Measurements from ENCODE around the gene RPL3. TPM values are rescaled to one million over a fixed set of nuclear protein-coding genes. Genes with fewer than 3 reads are reported as not detected.

Gene RPL3
- total RNA-seq, 2 donors from 2014 or later: 2,218 to 2,701 TPM

GRCh38 chr22:39283322-39284141 is 35.9 kb downstream of the RPL3 start:
- Histone ChIP-seq H3K9ac (ENCODE audit: extremely low read depth, low read length, poor library complexity, severe bottlenecking) (no peak overlapping the region), H3K27me3 (ENCODE audit: control insufficient read depth, insufficient read depth, low read length, poor library complexity, severe bottlenecking) (no peaks in the 10 kb centered on the region), H3K4me1 (ENCODE audit: control insufficient read depth, insufficient read depth, low read length) (no peaks in the 10 kb centered on the region), H3K4me3 (ENCODE audit: low read length) (no peak overlapping the region), H3K9me3 (ENCODE audit: control insufficient read depth, low read length) (no peaks in the 10 kb centered on the region), H3K36me3 (ENCODE audit: control insufficient read depth, insufficient read depth, low read length) (no peaks in the 10 kb centered on the region), H3K27ac (ENCODE audit: low read depth, low read length) (no peak overlapping the region)
- no peaks in the 10 kb centered on the region for H3K36me3 Mint-ChIP-seq (ENCODE audit: low read depth)
- DNase-seq: no peak
- H3K27me3 Mint-ChIP-seq (ENCODE audit: insufficient read depth): no peaks in the 10 kb centered on the region
- H3K4me3 Mint-ChIP-seq: no peak overlapping the region
- H3K9me3 Mint-ChIP-seq: peaks cover 7% of the 10 kb centered on the region
- peaks cover 5% of the 10 kb centered on the region for H3K4me1 Mint-ChIP-seq
- no peak overlapping the region for H3K27ac Mint-ChIP-seq
- TF ChIP-seq, protein P1, sequence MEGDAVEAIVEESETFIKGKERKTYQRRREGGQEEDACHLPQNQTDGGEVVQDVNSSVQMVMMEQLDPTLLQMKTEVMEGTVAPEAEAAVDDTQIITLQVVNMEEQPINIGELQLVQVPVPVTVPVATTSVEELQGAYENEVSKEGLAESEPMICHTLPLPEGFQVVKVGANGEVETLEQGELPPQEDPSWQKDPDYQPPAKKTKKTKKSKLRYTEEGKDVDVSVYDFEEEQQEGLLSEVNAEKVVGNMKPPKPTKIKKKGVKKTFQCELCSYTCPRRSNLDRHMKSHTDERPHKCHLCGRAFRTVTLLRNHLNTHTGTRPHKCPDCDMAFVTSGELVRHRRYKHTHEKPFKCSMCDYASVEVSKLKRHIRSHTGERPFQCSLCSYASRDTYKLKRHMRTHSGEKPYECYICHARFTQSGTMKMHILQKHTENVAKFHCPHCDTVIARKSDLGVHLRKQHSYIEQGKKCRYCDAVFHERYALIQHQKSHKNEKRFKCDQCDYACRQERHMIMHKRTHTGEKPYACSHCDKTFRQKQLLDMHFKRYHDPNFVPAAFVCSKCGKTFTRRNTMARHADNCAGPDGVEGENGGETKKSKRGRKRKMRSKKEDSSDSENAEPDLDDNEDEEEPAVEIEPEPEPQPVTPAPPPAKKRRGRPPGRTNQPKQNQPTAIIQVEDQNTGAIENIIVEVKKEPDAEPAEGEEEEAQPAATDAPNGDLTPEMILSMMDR (conservative IDR thresholded peaks at IDR 0.05): no peak
- 80 to 89% methylated on average over 8 to 27 of the region's 27 CpGs for WGBS, 2 experiments (ENCODE audit: insufficient coverage in 1 of 2, insufficient read length in 1 of 2)

DNA sequence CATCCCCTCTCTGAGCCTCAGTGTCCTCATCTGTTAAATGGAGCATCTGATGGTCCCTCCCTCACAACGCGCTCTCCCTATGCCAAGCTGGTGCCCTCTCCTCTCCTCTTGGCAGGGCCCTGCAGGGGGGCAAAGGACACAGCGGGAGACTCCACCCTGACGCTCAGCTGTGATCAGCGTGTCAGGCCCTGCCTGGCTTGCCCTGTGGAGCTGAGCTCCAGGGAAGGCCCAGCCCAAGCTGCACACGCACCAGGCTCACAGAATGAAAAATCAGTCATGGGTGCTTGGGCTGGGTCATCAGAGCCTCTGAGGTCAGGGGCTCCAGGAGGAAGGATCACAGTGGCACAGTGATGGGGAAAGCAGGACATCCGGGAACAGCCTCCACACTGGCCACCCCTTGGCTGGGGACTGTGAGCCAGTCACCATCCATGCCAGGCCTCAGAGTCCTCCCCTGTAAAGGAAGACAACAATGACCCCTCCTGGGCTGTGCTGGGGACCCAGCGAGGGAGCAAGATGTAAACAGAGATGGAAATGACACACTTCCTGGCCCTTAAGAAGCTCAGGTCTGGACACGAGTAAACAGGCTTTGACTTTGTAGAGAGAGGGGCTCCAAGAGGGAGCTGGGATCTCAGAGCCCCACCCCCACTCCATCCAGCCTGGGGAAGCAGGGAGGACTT is 36.6 kb downstream of the RPL3 start:
- H3K4me3 Mint-ChIP-seq: no peak overlapping the region
- H3K36me3 ChIP-seq (ENCODE audit: control insufficient read depth, insufficient read depth, low read length): no peaks in the 10 kb centered on the region
- 90 to 91% methylated on average over 8 to 9 of the region's 9 CpGs for WGBS, 2 experiments (ENCODE audit: insufficient coverage in 1 of 2, insufficient read length in 1 of 2)
- no peak overlapping the region for H3K9ac ChIP-seq (ENCODE audit: extremely low read depth, low read length, poor library complexity, severe bottlenecking)
- H3K4me1 ChIP-seq (ENCODE audit: control insufficient read depth, insufficient read depth, low read length): no peaks in the 10 kb centered on the region
- no peaks in the 10 kb centered on the region for H3K36me3 Mint-ChIP-seq (ENCODE audit: low read depth)
- TF ChIP-seq, protein P1 (conservative IDR thresholded peaks at IDR 0.05): no peak
- H3K9me3 Mint-ChIP-seq: peaks cover 7% of the 10 kb centered on the region
- H3K27ac ChIP-seq (ENCODE audit: low read depth, low read length): no peak overlapping the region
- peaks cover 5% of the 10 kb centered on the region for H3K4me1 Mint-ChIP-seq
- DNase-seq: peak; percentile 57
- H3K27me3 ChIP-seq (ENCODE audit: control insufficient read depth, insufficient read depth, low read length, poor library complexity, severe bottlenecking): no peaks in the 10 kb centered on the region
- H3K9me3 ChIP-seq (ENCODE audit: control insufficient read depth, low read length): no peaks in the 10 kb centered on the region
- H3K27me3 Mint-ChIP-seq (ENCODE audit: insufficient read depth): no peaks in the 10 kb centered on the region
- no peak overlapping the region for H3K27ac Mint-ChIP-seq
- H3K4me3 ChIP-seq (ENCODE audit: low read length): no peak overlapping the region

DNA sequence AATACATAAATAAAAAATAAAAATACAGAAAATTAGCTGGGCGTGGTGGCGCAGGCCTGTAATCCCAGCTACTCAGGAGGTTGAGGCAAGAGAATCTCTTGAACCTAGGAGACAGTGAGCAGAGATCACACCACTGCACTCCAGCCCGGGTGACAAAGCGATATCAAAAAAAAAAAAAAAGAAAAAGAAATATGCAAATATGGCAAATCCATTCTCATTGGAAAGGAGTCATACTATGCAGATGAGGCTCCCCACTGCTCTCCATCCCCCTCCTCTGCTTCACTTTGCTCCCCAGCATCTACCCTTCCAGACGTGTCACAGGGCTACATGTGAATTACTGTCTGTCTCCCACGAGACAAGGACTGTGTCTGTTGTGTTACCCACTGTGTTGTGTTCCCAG is 38.3 kb downstream of the RPL3 start:
- H3K27ac Mint-ChIP-seq: no peak overlapping the region
- peaks cover 4% of the 10 kb centered on the region for H3K36me3 Mint-ChIP-seq (ENCODE audit: low read depth)
- no peak overlapping the region for H3K4me3 Mint-ChIP-seq
- 92% methylated on average over 6 of the region's 6 CpGs; no CpG with 5 or more reads in 1 of the 2 experiments for WGBS, 2 experiments (ENCODE audit: insufficient coverage in 1 of 2, insufficient read length in 1 of 2)
- Histone ChIP-seq H3K4me3 (ENCODE audit: low read length) (no peak overlapping the region), H3K27me3 (ENCODE audit: control insufficient read depth, insufficient read depth, low read length, poor library complexity, severe bottlenecking) (no peaks in the 10 kb centered on the region), H3K4me1 (ENCODE audit: control insufficient read depth, insufficient read depth, low read length) (no peaks in the 10 kb centered on the region), H3K27ac (ENCODE audit: low read depth, low read length) (no peak overlapping the region), H3K9ac (ENCODE audit: extremely low read depth, low read length, poor library complexity, severe bottlenecking) (no peak overlapping the region), H3K9me3 (ENCODE audit: control insufficient read depth, low read length) (peaks cover 6% of the 10 kb centered on the region), H3K36me3 (ENCODE audit: control insufficient read depth, insufficient read depth, low read length) (no peaks in the 10 kb centered on the region)
- H3K27me3 Mint-ChIP-seq (ENCODE audit: insufficient read depth): peaks cover under 1% of the 10 kb centered on the region
- TF ChIP-seq, protein P1 (conservative IDR thresholded peaks at IDR 0.05): no peak
- H3K9me3 Mint-ChIP-seq: peaks cover 19% of the 10 kb centered on the region
- peaks cover 5% of the 10 kb centered on the region for H3K4me1 Mint-ChIP-seq
- no peak for DNase-seq

All from endodermal cell (in vitro differentiated cells).